ENCODE results near the gene HDAC9.

DNA sequence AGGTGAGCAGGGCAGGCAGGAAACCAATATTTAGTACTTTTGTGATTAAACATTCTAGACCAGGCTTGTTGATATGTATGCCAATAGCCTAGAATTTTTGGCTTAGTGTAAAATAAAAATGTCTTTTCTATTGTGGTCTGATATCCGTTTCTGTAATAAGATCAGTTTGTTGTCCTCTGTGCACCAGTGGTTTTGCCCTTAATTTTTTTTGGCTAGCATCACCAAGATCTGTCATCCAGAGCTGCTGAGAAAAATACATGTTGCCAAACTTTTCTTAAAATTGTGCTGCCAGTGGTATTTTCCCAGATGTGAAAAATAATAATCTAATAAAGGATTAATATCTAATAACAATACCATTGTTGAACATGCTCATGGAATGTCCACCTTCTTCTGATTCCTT, 506.3 kb downstream of the HDAC9 start:
- TF ChIP-seq, protein P1, sequence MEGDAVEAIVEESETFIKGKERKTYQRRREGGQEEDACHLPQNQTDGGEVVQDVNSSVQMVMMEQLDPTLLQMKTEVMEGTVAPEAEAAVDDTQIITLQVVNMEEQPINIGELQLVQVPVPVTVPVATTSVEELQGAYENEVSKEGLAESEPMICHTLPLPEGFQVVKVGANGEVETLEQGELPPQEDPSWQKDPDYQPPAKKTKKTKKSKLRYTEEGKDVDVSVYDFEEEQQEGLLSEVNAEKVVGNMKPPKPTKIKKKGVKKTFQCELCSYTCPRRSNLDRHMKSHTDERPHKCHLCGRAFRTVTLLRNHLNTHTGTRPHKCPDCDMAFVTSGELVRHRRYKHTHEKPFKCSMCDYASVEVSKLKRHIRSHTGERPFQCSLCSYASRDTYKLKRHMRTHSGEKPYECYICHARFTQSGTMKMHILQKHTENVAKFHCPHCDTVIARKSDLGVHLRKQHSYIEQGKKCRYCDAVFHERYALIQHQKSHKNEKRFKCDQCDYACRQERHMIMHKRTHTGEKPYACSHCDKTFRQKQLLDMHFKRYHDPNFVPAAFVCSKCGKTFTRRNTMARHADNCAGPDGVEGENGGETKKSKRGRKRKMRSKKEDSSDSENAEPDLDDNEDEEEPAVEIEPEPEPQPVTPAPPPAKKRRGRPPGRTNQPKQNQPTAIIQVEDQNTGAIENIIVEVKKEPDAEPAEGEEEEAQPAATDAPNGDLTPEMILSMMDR (IDR thresholded peaks at IDR 0.05): no peak
- TF ChIP-seq ZFX (IDR thresholded peaks at IDR 0.05; ENCODE audit: borderline replicate concordance): no peak

All from 22Rv1 (cell line).